Activated CD4-positive, alpha-beta T cell treated with anti-CD3 and anti-CD28 coated beads for 48 hours (primary cell): Measurements from ENCODE around the gene ARID3A.
"Not testable (repeated sequence)": the region's sequence is repeated elsewhere in the genome, so short reads cannot be mapped to it uniquely, and the experiment has no call there.

Experiments used
- DNase-seq: peaks from one replicate; pipeline ENCODE4 v3.0.0-alpha.2; 2020

The ARID3A gene

GRCh38 chr19:948842-949496, 23.1 kb downstream of the ARID3A start:
- DNase-seq, result no peak

- no peak for DNase-seq
Observed at GRCh38 chr19:950352-951066, 24.7 kb downstream of the ARID3A start.

- DNase-seq, result no peak
Observed at GRCh38 chr19:952049-952679, 26.3 kb downstream of the ARID3A start.

GRCh38 chr19:952680-953444, 27.0 kb downstream of the ARID3A start:
- no peak for DNase-seq

GRCh38 chr19:953445-954271, 27.8 kb downstream of the ARID3A start:
- no peak for DNase-seq

GRCh38 chr19:954272-954671, 28.4 kb downstream of the ARID3A start:
- DNase-seq, result no peak

- no peak for DNase-seq
Observed at GRCh38 chr19:954672-955494, 29.0 kb downstream of the ARID3A start.

- no peak for DNase-seq
Observed at GRCh38 chr19:955803-956765, 30.2 kb downstream of the ARID3A start.

GRCh38 chr19:956766-957440, 31.1 kb downstream of the ARID3A start:
- no peak for DNase-seq

- not testable (repeated sequence) for DNase-seq
Observed at GRCh38 chr19:957578-957977, 31.7 kb downstream of the ARID3A start.

- peak; percentile 78 for DNase-seq
Observed at GRCh38 chr19:958967-959855, 33.4 kb downstream of the ARID3A start.

GRCh38 chr19:960020-960419, 34.2 kb downstream of the ARID3A start:
- no peak for DNase-seq

GRCh38 chr19:960601-960938, 34.7 kb downstream of the ARID3A start:
- DNase-seq, result no peak

GRCh38 chr19:961866-962620, 36.2 kb downstream of the ARID3A start:
- no peak for DNase-seq

- DNase-seq, result no peak
Observed at GRCh38 chr19:962683-963400, 37.0 kb downstream of the ARID3A start.

GRCh38 chr19:963486-963951, 37.7 kb downstream of the ARID3A start:
- DNase-seq, result no peak

- DNase-seq, result no peak
Observed at GRCh38 chr19:964116-964520, 38.3 kb downstream of the ARID3A start.
